Measurements from ENCODE around the gene RAB24.

DNA sequence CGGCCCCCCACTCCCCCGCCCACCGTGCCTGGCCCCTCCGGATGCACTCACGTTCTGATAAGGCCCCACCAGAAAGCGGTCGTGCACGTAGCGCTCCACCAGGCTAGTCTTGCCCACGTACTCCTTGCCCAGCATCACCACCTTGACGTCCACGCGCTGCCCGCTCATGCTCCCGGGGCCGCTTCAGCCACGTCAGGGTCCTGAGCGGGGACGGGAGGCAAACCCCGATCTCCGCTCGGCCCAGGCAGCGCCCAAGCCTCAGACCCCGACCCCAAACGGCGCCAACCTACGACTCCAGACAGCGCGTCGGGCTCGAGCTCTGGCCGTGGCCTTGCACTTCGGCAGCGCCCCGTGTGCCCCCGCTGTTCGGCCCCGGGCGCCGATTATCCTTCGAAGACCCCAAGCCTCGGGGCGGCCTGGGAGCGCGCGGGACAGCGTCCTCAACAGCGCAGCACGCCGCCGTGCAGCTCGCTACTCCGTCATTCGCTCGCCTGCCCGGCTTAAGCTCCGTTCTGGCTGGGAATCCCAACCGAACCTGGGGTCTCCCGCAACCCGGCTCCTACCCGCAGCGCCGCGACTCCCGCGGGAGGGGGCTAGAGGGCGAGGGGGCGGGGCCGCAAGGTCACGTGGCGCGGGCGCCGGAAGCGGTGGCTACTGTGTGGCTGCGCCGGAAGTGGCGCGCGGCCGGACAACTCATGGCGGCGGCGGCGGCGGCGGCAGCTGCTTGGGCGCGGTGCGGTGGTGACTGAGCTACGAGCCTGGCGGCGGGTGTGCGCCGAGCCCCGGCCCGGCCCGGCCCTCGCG, at the start of gene RAB24, which contains the start of gene PRELID1:
- no peak for TF ChIP-seq POLR2A (IDR thresholded peaks at IDR 0.05)
- TF ChIP-seq, protein P1, sequence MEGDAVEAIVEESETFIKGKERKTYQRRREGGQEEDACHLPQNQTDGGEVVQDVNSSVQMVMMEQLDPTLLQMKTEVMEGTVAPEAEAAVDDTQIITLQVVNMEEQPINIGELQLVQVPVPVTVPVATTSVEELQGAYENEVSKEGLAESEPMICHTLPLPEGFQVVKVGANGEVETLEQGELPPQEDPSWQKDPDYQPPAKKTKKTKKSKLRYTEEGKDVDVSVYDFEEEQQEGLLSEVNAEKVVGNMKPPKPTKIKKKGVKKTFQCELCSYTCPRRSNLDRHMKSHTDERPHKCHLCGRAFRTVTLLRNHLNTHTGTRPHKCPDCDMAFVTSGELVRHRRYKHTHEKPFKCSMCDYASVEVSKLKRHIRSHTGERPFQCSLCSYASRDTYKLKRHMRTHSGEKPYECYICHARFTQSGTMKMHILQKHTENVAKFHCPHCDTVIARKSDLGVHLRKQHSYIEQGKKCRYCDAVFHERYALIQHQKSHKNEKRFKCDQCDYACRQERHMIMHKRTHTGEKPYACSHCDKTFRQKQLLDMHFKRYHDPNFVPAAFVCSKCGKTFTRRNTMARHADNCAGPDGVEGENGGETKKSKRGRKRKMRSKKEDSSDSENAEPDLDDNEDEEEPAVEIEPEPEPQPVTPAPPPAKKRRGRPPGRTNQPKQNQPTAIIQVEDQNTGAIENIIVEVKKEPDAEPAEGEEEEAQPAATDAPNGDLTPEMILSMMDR (IDR thresholded peaks at IDR 0.05), result no peak
